Progenitor cell of endocrine pancreas (in vitro differentiated cells): ENCODE data around the gene ARSB. TPM values are rescaled to one million over a fixed set of nuclear protein-coding genes. Genes with fewer than 3 reads are reported as not detected.

Experiments
- DNase-seq: peaks from one replicate; pipeline ENCODE4 v3.0.0; 2021; ENCODE audit warnings: low spot score; ENCODE audit not compliant: unreplicated experiment
- H3K27ac Mint-ChIP-seq: 2 replicates; pipeline ENCODE4 v1.8.0; 2021; ENCODE audit warnings: mild to moderate bottlenecking, moderate library complexity, mixed read lengths
- H3K27me3 Mint-ChIP-seq: 2 replicates; pipeline ENCODE4 v1.8.0; 2021; ENCODE audit warnings: mixed read lengths
- H3K36me3 Mint-ChIP-seq: 2 replicates; pipeline ENCODE4 v1.8.0; 2022; ENCODE audit warnings: mixed read lengths; ENCODE audit not compliant: insufficient read depth
- H3K4me1 Mint-ChIP-seq: 2 replicates; pipeline ENCODE4 v1.8.0; 2021; ENCODE audit warnings: low read depth, mixed read lengths
- H3K4me3 Mint-ChIP-seq: 2 replicates; pipeline ENCODE4 v1.8.0; 2021; ENCODE audit warnings: low read depth, mild to moderate bottlenecking, moderate library complexity, mixed read lengths
- H3K9me3 Mint-ChIP-seq: 2 replicates; pipeline ENCODE4 v1.8.0; 2021; ENCODE audit warnings: low read depth, mixed read lengths
- CTCF ChIP-seq: fragments of 200-600 bp; sonication (generic); IDR thresholded peaks from one replicate; pipeline ENCODE4 v1.5.0; 2021; ENCODE audit warnings: antibody characterized with exemption, mild to moderate bottlenecking; ENCODE audit not compliant: unreplicated experiment
- total RNA-seq: library from RNA; stranded (reverse); gene quantifications from 2 replicates; pipeline ENCODE4 v1.2.1, GENCODE V29; 2021

Gene ARSB
- total RNA-seq, 1 donor from 2014 or later: 17.7 TPM

- Mint-ChIP-seq H3K4me1 (peaks cover 17% of the 10 kb centered on the region), H3K27me3 (peaks cover 4% of the 10 kb centered on the region), H3K4me3 (no peak overlapping the region), H3K9me3 (peaks cover 10% of the 10 kb centered on the region), H3K27ac (no peak overlapping the region), H3K36me3 (peaks cover 10% of the 10 kb centered on the region)
- TF ChIP-seq CTCF: no peak
- no peak for DNase-seq
Observed at GRCh38 chr5:78895616-78896015, 89.5 kb downstream of the ARSB start.

- Mint-ChIP-seq H3K36me3 (peaks cover 3% of the 10 kb centered on the region), H3K27ac (no peak overlapping the region), H3K4me3 (no peak overlapping the region), H3K4me1 (peaks cover 16% of the 10 kb centered on the region), H3K9me3 (peaks cover 4% of the 10 kb centered on the region), H3K27me3 (peaks cover 4% of the 10 kb centered on the region)
- no peak for TF ChIP-seq CTCF
- no peak for DNase-seq
Observed at GRCh38 chr5:78893940-78894677, 91.0 kb downstream of the ARSB start.

GRCh38 chr5:78890667-78891379 lies 94.3 kb downstream of the ARSB start:
- Mint-ChIP-seq H3K27me3 (peaks cover 3% of the 10 kb centered on the region), H3K9me3 (no peaks in the 10 kb centered on the region), H3K27ac (no peak overlapping the region), H3K4me1 (peaks cover 16% of the 10 kb centered on the region), H3K4me3 (no peak overlapping the region), H3K36me3 (no peaks in the 10 kb centered on the region)
- DNase-seq: no peak
- TF ChIP-seq CTCF: no peak

- Mint-ChIP-seq H3K27me3 (no peaks in the 10 kb centered on the region), H3K36me3 (no peaks in the 10 kb centered on the region)
Observed at GRCh38 chr5:78889369-78890140, 95.6 kb downstream of the ARSB start.

More at GRCh38 chr5:78889369-78890140, 95.6 kb downstream of the ARSB start:
- H3K27ac Mint-ChIP-seq: no peak overlapping the region
- no peak for DNase-seq
- H3K4me1 Mint-ChIP-seq: peaks cover 13% of the 10 kb centered on the region
- no peak for TF ChIP-seq CTCF
- no peak overlapping the region for H3K4me3 Mint-ChIP-seq
- no peaks in the 10 kb centered on the region for H3K9me3 Mint-ChIP-seq
